NCI-H446 (cell line): ENCODE results near the gene NEMF.
"Not testable (repeated sequence)": the region's sequence is repeated elsewhere in the genome, so short reads cannot be mapped to it uniquely, and the experiment has no call there.

Source experiments
- DNase-seq, 2 experiments: peaks; one replicate each; lab custom pipeline; 2025; lab: John Stamatoyannopoulos, UW

The NEMF gene

DNA sequence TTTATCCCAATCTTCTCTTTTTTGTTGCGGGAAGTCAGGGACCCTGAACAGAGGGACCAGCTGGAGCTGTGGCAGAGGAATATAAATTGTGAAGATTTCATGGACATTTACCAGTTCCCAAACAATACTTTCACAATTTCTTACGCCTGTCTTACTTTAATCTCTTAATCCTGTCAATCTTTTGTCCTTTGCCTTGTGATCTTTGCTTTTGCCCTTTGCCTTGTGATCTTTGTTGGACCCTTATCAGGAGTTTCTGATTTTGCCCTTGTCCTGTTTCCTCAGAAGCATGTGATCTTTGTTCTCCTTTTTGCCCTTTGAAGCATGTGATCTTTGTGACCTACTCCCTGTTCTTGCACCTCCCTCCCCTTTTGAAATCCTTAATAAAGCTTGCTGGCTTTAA is 36.5 kb downstream of the NEMF start:
- not testable (repeated sequence) for DNase-seq

DNA sequence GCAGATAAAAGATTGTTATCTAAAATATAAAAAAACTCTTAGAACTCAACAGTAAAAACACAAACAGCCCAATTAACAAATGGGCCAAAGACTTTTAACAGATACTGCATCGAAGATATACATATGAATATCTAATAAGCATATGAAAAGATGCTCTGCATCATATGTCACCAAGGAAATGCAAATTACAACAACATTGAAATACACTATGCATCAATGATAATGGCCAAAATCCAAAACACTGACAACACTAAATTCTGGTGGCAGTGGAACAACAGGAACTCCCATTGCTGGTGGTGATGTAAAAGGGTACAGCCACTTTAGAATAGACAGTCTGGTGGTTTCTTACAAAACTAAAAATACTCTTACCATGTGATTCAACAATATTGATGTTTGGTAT is 43.8 kb downstream of the NEMF start:
- no peak for DNase-seq

DNA sequence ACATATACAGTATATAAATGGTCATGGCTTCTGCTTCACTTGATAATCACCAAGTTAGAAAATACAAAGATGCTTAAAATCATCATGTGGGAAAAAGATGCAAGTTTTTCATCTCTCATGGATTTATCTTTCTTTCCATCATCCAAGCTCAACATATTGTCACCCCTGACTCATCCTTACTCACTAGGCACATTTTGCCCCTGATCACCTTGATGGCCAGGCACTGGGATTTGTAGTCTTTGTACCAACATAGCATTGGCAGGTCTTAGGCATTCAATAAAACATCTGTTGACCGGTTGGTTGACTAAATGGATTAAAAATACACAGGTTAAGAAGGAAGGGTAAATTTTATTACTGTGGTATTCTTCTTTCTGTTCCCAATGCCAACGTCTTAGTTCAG is 56.6 kb downstream of the NEMF start:
- no peak for DNase-seq

- no peak for DNase-seq
Observed at GRCh38 chr14:49792618-49793017, 60.0 kb downstream of the NEMF start.

GRCh38 chr14:49786315-49786714 is 66.3 kb downstream of the NEMF start:
- no peak for DNase-seq

DNA sequence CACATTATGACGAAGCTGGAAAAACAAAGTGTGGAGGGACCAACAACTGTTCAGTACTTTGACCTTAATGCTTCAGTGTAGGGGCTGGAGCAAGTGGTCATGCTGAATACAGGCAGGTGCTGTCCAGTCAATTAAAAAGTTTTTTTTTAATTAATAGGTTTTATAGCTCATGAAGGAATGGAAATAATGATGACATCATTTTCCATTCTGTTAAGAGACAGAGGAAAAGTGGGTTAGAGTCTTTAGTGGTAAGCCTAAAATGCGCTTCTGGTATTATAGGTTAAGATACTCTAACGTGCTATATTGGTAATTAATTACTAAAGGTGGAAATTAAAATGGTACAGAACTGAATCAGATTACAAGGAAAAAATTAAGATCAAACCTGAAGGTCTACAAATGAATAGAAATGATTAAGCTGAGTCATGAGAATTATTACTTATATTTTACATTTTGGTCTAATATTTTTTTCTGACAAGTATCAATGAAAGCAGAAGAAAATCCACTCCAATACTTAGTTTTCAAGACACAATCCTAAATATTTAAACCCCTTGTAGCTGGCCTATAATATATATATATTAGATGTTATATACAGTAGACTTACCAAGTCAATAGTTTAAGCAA is 69.1 kb downstream of the NEMF start:
- DNase-seq, result no peak

DNA sequence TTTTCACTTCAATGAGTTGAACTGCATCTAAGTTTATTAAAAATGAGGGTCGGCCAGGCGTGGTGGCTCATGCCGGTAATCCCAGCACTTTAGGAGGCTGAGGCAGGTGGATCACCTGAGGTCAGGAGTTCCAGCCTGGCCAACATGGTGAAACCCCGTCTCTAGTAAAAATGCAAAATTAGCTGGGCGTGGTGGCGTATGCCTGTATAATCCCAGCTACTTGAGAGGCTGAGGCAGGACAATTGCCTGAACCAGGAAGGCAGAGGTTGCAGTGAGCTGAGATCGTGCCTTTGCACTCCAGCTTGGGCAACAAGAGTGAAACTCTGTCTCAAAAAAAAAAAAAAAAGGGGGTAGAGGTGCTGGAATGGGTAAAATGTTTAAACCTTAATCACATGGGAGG is 71.5 kb downstream of the NEMF start:
- not testable (repeated sequence) for DNase-seq

GRCh38 chr14:49778421-49778820 is 74.2 kb downstream of the NEMF start:
- no peak for DNase-seq

DNA sequence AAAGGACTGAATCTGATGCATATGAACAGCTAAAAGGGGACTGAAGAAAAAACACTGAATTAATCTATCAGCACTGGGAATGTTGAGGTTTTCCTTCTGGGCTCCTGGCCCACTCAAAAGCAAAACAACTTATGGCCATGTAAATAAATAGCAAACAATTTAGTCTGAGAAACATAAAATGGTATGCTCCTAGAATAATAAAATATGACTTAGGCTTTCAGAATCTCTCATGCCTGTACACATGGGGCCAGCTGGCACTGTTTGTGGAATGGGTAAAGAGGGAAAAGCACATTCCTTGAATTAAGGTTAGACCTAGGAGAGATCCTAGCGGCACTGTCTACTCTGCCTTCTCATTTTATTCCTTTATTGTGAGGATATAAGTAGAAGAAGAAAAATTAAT is 78.5 kb downstream of the NEMF start:
- no peak for DNase-seq

DNA sequence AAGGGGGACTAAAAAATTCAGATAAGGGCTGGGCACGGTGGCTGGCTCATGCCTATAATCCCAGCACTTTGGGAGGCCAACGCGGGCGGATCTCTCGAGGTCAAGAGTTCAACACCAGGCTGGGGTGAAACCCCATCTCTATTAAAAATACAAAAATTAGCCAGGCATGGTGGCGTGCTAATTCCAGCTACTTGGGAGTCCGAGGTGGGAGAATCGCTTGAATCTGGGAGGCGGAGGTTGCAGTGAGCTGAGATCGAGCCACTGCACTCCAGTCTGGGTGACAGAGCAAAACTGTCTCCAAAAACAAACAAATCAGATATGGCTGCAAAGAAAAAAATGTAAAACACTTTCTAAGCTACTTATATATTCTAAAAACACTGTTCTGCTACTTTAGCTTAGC is 80.9 kb downstream of the NEMF start:
- DNase-seq, result not testable (repeated sequence)

DNA sequence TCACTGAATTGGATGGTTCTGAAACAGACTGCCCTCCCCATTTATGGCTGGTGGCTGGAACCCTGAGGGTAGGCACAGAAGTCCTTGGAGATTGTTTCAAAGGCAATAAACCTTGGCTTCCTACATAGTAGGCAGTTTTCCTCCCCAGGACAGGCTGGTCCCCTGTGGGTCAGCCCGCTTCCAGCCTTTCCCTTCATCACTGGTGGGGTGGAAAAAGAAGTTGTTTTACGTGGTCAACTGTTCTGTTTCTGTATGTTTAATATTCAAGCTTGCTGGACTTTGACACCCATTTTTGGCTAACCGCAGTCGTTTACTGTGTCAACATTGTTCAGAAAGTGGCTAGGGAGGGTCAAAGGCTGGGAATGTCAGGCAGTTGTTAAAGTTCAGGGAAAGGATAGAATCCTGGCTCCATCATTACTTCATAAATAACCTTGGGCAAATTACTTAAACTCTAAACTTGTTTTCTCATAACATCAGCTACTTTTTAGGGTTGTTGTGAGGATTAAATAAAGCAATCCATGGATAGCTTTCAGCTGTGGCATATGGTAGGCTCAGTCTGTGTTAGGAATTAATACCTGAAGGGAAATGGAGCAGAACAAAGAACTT is 82.3 kb downstream of the NEMF start:
- DNase-seq, result no peak

- DNase-seq, result no peak
Observed at GRCh38 chr14:49769581-49770211, 82.9 kb downstream of the NEMF start.

- no peak for DNase-seq
Observed at GRCh38 chr14:49769171-49769570, 83.4 kb downstream of the NEMF start.

DNA sequence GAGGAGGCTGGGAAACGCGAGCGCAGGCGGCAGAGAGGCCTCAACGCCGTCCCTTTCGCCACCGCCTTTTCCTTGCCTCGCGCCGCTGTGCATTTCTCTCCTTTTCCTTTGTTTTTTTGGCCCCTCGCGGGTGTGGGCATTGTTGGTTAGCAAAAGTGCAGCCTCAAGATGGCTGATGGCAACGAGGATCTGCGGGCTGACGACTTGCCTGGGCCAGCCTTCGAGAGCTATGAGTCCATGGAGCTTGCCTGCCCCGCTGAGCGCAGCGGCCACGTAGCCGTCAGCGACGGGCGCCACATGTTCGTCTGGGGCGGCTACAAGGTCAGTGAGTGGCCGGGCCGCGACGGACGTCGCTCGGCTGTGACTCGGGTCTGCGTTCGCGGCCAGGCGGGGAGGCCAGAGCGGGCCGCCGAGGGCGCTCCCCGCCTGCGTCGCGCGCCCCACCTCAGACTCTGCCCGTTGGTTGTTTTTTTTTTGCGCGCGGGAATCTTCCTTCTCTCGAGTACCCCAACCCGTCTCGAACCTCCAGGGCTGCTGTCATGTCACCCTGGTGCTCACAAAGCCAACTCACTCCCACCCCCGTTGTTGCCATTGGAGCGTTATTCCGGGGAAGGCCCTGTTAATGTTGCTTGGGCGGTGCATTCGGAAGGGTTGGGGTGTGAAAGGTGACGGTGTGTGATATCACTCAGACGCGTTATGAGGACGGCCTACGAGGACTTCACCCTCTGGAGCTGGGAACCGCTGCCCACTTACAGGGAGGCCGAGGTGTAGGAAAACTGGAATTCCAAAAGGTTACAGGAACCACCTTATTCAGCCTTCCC is 84.1 kb downstream of the NEMF start:
- DNase-seq, result peak in 1 of 2 experiments; percentile 36

DNA sequence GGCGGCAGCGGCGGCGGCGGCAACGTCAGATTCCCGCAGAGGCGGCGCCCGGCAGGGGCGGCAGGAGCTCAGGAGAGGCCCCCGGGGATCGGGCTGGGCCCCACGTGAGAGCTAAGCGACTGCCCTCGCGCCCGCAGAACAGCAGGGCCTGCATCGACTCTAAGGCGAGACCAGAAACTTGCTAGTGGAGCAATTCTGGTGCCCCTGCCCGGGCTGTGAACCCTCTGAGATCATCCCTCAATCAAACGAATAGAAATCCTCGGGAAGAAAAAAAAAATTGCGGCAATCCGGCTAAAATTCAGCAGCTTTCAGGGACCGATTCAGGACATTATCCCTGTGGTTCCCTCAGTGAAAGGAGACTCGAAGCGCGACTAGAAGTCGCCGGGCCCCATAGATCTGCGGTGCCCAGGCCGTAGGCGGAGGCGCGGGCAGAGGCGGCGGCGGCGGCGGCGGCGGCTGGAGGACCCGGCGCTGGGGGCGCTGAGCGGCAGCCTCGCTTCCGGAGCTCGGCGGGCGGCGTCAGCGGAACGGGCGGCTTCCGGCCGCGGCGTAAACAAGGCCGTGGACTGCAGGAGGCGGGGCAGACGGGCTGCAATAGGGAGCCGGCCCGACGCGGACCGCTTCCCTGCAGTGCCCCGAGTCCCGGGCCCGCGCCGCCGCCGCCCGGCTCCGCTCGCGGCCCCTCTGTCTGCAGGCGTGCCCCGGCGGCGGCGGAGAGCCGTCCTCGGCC is 84.9 kb downstream of the NEMF start, which contains the start of gene KLHDC2:
KLHDC2 (plus strand) TSS at position 583 of the 730 bp plus-strand sequence. CDS start 316 bp downstream, outside the sequence.
- peak; percentile 58 to 88 for DNase-seq

GRCh38 chr14:49767270-49767570 is 85.4 kb downstream of the NEMF start:
- peak in 1 of 2 experiments; percentile 54 for DNase-seq

GRCh38 chr14:49766839-49767238 is 85.7 kb downstream of the NEMF start:
- DNase-seq, result no peak

DNA sequence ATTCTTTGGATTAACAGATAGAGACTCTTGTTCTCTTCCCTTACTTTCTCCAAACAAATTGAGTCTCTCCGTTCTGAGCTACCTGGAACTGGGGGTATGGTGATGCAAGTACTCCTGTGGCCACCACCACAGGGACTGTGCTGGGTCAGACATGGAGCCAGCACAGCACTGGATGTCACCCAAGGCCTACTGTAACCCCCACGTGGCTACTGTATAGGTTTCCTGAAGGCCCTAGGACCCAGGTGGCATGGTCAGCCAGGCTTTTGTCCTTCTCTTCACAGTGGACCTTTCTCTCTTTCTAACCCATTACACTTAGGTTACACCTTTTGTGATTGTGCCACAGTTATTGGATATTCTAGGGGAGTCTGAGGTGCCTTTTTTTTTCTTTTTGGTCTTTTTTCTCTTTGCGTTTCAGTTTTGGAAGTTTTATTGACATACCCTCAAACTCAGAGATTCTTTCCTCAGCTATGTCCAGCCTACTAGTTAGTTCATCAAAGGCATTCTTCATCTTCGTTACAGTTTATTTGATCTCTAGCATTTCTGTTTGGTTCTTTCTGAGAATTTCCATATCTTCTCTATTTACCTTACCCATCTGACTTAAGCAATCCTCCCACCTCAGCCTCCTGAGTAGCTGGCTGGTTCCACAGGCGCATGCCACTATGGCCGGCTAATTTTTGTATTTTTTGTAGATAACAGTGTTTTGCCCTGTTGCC is 90.6 kb downstream of the NEMF start:
- no peak for DNase-seq

DNA sequence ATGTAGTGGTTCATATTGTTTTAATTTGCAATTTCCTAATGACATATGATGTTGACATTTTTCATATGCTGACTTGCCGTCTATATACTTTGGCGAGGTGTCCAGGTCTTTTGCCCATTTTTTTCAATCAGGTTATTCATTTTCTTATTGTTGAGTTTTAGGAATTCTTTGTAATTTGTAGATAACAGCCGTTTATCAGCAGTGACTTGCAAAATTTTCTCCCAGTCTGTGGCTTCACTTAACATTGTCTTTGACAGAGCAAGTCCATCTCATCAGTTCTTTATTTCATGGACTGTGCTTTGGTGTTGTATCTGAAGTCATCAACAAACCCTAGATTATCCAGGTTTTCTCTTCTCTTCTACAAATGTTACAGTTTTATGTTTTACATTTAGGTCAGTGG is 97.2 kb downstream of the NEMF start:
- DNase-seq, result no peak

GRCh38 chr14:49754570-49755097 is 98.0 kb downstream of the NEMF start:
- no peak for DNase-seq

DNA sequence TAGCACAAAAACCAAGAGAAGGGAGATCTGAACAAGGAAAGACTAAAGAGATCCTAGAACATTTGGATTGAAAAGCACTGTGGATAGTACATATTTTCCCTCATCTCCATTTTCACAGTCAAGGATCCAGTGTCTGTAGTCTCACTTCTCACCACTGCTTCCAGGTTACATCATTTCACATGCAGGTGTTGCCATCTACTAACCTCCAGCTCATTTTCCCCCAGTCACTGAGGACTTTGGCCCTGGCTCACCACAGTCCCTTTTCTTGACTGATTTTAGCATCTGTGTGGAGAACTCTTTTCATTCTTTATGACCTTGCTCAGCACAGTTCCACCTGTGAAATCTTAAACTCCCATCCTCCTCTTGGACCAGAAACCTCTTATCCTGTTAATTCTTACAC is 106.1 kb downstream of the NEMF start:
- DNase-seq, result not testable (repeated sequence)
